HG02798 (cell line): ENCODE data around the gene PELI2.
"Not testable (repeated sequence)": the region's sequence is repeated elsewhere in the genome, so short reads cannot be mapped to it uniquely, and the experiment has no call there.

Source experiments
- ATAC-seq: cut with Tn5 transposase; IDR thresholded peaks from one replicate; pipeline ENCODE4 v1.9.1; 2021; ENCODE audit warnings: mild to moderate bottlenecking; ENCODE audit not compliant: unreplicated experiment, poor library complexity

PELI2 gene

GRCh38 chr14:56137849-56138248 lies 19.6 kb downstream of the PELI2 start:
- no peak for ATAC-seq

GRCh38 chr14:56138928-56139327 lies 20.7 kb downstream of the PELI2 start:
- ATAC-seq: no peak

GRCh38 chr14:56142314-56142713 lies 24.1 kb downstream of the PELI2 start:
- no peak for ATAC-seq

- ATAC-seq: no peak
Observed at GRCh38 chr14:56143025-56143424, 24.8 kb downstream of the PELI2 start.

GRCh38 chr14:56144176-56144575 lies 26.0 kb downstream of the PELI2 start:
- no peak for ATAC-seq

GRCh38 chr14:56145181-56145769 lies 27.1 kb downstream of the PELI2 start:
- no peak for ATAC-seq

GRCh38 chr14:56145965-56146364 lies 27.8 kb downstream of the PELI2 start:
- ATAC-seq: no peak

- no peak for ATAC-seq
Observed at GRCh38 chr14:56147449-56147848, 29.2 kb downstream of the PELI2 start.

- ATAC-seq: no peak
Observed at GRCh38 chr14:56147986-56148901, 30.0 kb downstream of the PELI2 start.

GRCh38 chr14:56149151-56149550 lies 30.9 kb downstream of the PELI2 start:
- ATAC-seq: no peak

GRCh38 chr14:56149995-56150394 lies 31.8 kb downstream of the PELI2 start:
- no peak for ATAC-seq

- ATAC-seq: peak; percentile 51
Observed at GRCh38 chr14:56150645-56151345, 32.6 kb downstream of the PELI2 start.

- ATAC-seq: no peak
Observed at GRCh38 chr14:56152221-56152620, 34.0 kb downstream of the PELI2 start.

GRCh38 chr14:56153267-56153666 lies 35.1 kb downstream of the PELI2 start:
- ATAC-seq: no peak

GRCh38 chr14:56154321-56154720 lies 36.1 kb downstream of the PELI2 start:
- no peak for ATAC-seq

- ATAC-seq: no peak
Observed at GRCh38 chr14:56156096-56156495, 37.9 kb downstream of the PELI2 start.

- ATAC-seq: no peak
Observed at GRCh38 chr14:56159066-56159465, 40.9 kb downstream of the PELI2 start.

GRCh38 chr14:56160088-56160487 lies 41.9 kb downstream of the PELI2 start:
- ATAC-seq: no peak

- ATAC-seq: no peak
Observed at GRCh38 chr14:56161658-56162057, 43.4 kb downstream of the PELI2 start.

- ATAC-seq: no peak
Observed at GRCh38 chr14:56162476-56162875, 44.3 kb downstream of the PELI2 start.

GRCh38 chr14:56166579-56166978 lies 48.4 kb downstream of the PELI2 start:
- ATAC-seq: not testable (repeated sequence)
